Chondrocyte (in vitro differentiated cells): ENCODE measurements around the gene TRPV2. TPM values are rescaled to one million over a fixed set of nuclear protein-coding genes. Genes with fewer than 3 reads are reported as not detected.

Experiments
- DNase-seq: peaks from one replicate; pipeline ENCODE4 v3.0.0; 2021; ENCODE audit warnings: mixed read lengths, low spot score
- H3K27ac Mint-ChIP-seq: one replicate; pipeline ENCODE4 v1.8.0; 2021; ENCODE audit warnings: mild to moderate bottlenecking, moderate library complexity, mixed read lengths; ENCODE audit not compliant: unreplicated experiment
- H3K27me3 Mint-ChIP-seq: 2 replicates; pipeline ENCODE4 v1.8.0; 2021; ENCODE audit warnings: low read depth, mixed read lengths
- H3K36me3 Mint-ChIP-seq: 2 replicates; pipeline ENCODE4 v1.8.0; 2021; ENCODE audit warnings: low read depth, mixed read lengths
- H3K4me1 Mint-ChIP-seq: 2 replicates; pipeline ENCODE4 v1.8.0; 2021; ENCODE audit warnings: low read depth, mild to moderate bottlenecking, mixed read lengths
- H3K4me3 Mint-ChIP-seq: one replicate; pipeline ENCODE4 v1.8.0; 2021; ENCODE audit warnings: mild to moderate bottlenecking, moderate library complexity, mixed read lengths; ENCODE audit not compliant: unreplicated experiment
- H3K9me3 Mint-ChIP-seq: 2 replicates; pipeline ENCODE4 v1.8.0; 2021; ENCODE audit warnings: low read depth, mixed read lengths
- CTCF ChIP-seq: fragments of 200-600 bp; sonication (generic); IDR thresholded peaks from 2 replicates; pipeline ENCODE4 v1.5.0; 2021; ENCODE audit warnings: antibody characterized with exemption, mild to moderate bottlenecking, moderate library complexity
- total RNA-seq: library from RNA; stranded (reverse); gene quantifications from 3 replicates; pipeline ENCODE4 v1.2.1, GENCODE V29; 2021

The TRPV2 gene
- total RNA-seq, 1 donor from 2014 or later = 43.5 TPM

- DNase-seq = no peak
- H3K36me3 Mint-ChIP-seq = peaks cover 1% of the 10 kb centered on the region
- no peak overlapping the region for H3K4me3 Mint-ChIP-seq
- H3K27me3 Mint-ChIP-seq = no peaks in the 10 kb centered on the region
- H3K27ac Mint-ChIP-seq = no peak overlapping the region
- H3K9me3 Mint-ChIP-seq = no peaks in the 10 kb centered on the region
- no peak for TF ChIP-seq CTCF
- H3K4me1 Mint-ChIP-seq = peaks cover 24% of the 10 kb centered on the region
Observed at GRCh38 chr17:16423226-16423872, 8.0 kb downstream of the TRPV2 start.

- Mint-ChIP-seq H3K4me1 (peaks cover 11% of the 10 kb centered on the region), H3K27ac (no peak overlapping the region), H3K27me3 (no peaks in the 10 kb centered on the region), H3K36me3 (peaks cover 3% of the 10 kb centered on the region), H3K4me3 (no peak overlapping the region), H3K9me3 (no peaks in the 10 kb centered on the region)
- no peak for TF ChIP-seq CTCF
- DNase-seq = no peak
Observed at GRCh38 chr17:16425202-16425601, 9.8 kb downstream of the TRPV2 start.

- no peak overlapping the region for H3K27ac Mint-ChIP-seq
- H3K4me3 Mint-ChIP-seq = no peak overlapping the region
- peaks cover 3% of the 10 kb centered on the region for H3K36me3 Mint-ChIP-seq
- H3K4me1 Mint-ChIP-seq = peaks cover 5% of the 10 kb centered on the region
- H3K27me3 Mint-ChIP-seq = no peaks in the 10 kb centered on the region
- DNase-seq = no peak
- no peak for TF ChIP-seq CTCF
- no peaks in the 10 kb centered on the region for H3K9me3 Mint-ChIP-seq
Observed at GRCh38 chr17:16425698-16426659, 10.6 kb downstream of the TRPV2 start.

- no peak for TF ChIP-seq CTCF
- Mint-ChIP-seq H3K27me3 (no peaks in the 10 kb centered on the region), H3K36me3 (peaks cover 3% of the 10 kb centered on the region), H3K4me3 (no peak overlapping the region), H3K4me1 (peaks cover 5% of the 10 kb centered on the region), H3K9me3 (no peaks in the 10 kb centered on the region), H3K27ac (no peak overlapping the region)
- DNase-seq = no peak
Observed at GRCh38 chr17:16427020-16427419, 11.6 kb downstream of the TRPV2 start.

- Mint-ChIP-seq H3K36me3 (peaks cover 2% of the 10 kb centered on the region), H3K4me3 (no peak overlapping the region), H3K27ac (no peak overlapping the region), H3K27me3 (no peaks in the 10 kb centered on the region), H3K4me1 (peaks cover 5% of the 10 kb centered on the region), H3K9me3 (no peaks in the 10 kb centered on the region)
- peak; percentile 74 for TF ChIP-seq CTCF
- no peak for DNase-seq
Observed at GRCh38 chr17:16428098-16428882, 12.9 kb downstream of the TRPV2 start.
